LNCAP (cell line): ENCODE data around the gene POTEH.
"Not testable (repeated sequence)": the region's sequence is repeated elsewhere in the genome, so short reads cannot be mapped to it uniquely, and the experiment has no call there.

Experiments
- CTCF ChIP-seq: fragments of 450-650 bp; IDR thresholded peaks from 2 replicates; pipeline ENCODE4 v1.5.1; 2017; ENCODE audit warnings: mild to moderate bottlenecking

POTEH gene

GRCh38 chr22:15689749-15690125 is at the start of gene POTEH:
POTEH (plus strand) TSS chr22:15690026; CDS start chr22:15690078, 52 bp downstream.
- TF ChIP-seq CTCF, result not testable (repeated sequence)
